IPS DF 6.9 (cell line): ENCODE data around the gene MEG3.
"Not testable (repeated sequence)": the region's sequence is repeated elsewhere in the genome, so short reads cannot be mapped to it uniquely, and the experiment has no call there.

Experiments used
- DNase-seq: peaks from one replicate; pipeline ENCODE4 v3.0.0-alpha.2; 2013; ENCODE audit warnings: low read depth, low spot score
- H3K27ac ChIP-seq: one replicate; pipeline ENCODE4 v1.5.1; 2013; ENCODE audit warnings: low read length, control low read depth
- H3K27me3 ChIP-seq: 2 replicates; pipeline ENCODE4 v1.6.1; 2013; ENCODE audit warnings: mild to moderate bottlenecking, low read length; ENCODE audit not compliant: control insufficient read depth, insufficient read depth
- H3K36me3 ChIP-seq: 2 replicates; pipeline ENCODE4 v1.6.1; 2013; ENCODE audit warnings: low read length; ENCODE audit not compliant: control insufficient read depth, insufficient read depth
- H3K4me1 ChIP-seq: 2 replicates; pipeline ENCODE4 v1.6.1; 2013; ENCODE audit warnings: low read length; ENCODE audit not compliant: control insufficient read depth, insufficient read depth
- H3K4me3 ChIP-seq: 2 replicates; pipeline ENCODE4 v1.5.1; 2013; ENCODE audit warnings: mild to moderate bottlenecking, low read length
- H3K9me3 ChIP-seq: 2 replicates; pipeline ENCODE4 v1.6.1; 2013; ENCODE audit warnings: low read length, inconsistent platforms; ENCODE audit not compliant: control insufficient read depth, insufficient read depth
- WGBS: extraction: QIAGEN DNeasy Blood & Tissue Kit; methylation state at CpG from one replicate; pipeline ENCODE4 v1.1.7; 2013; ENCODE audit warnings: mixed read lengths, missing lambda C conversion rate; ENCODE audit not compliant: insufficient read length, insufficient coverage; 5-methylcytosine and 5-hydroxymethylcytosine counted together

Gene MEG3

DNA sequence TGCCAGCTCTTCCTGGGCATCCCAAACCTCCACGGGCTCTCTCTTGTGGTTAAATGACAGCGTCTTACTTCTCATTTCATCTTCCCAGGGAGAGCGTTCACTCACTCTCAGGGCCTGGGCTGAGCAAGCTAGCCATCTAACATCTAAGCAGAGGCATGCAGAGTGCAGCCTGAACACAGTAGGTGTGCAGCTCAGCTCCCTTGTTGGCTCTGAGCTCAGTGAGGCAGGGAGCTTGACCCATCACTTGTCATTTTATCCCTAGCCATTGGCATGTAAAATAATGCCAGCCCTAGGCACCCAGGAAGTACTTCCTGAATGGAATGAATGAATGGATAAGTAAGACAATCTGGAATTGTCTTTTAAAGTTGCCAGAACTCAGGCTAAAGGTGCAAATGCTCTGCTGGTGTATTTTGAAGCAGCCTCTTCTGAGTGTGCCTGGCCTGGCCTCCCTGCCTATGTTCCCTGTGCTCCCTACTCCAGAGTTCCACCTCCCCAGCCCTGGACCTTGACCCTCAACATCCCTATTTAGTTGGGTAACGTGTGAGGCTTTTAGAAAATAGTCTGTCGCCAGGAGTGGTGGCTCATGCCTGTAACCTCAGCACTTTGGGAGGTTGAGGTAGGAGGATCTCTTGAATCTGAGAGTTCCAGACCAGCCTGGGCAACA is 9.5 kb upstream of the MEG3 start:
- no peaks in the 10 kb centered on the region for H3K36me3 ChIP-seq
- no CpG with 5 or more reads among the region's 5 CpGs for WGBS
- no peak overlapping the region for H3K4me3 ChIP-seq
- H3K9me3 ChIP-seq = no peaks in the 10 kb centered on the region
- no peaks in the 10 kb centered on the region for H3K27me3 ChIP-seq
- DNase-seq = no peak
- no peak overlapping the region for H3K27ac ChIP-seq
- H3K4me1 ChIP-seq = peaks cover 6% of the 10 kb centered on the region; the same call in 1 of the 2 replicates

DNA sequence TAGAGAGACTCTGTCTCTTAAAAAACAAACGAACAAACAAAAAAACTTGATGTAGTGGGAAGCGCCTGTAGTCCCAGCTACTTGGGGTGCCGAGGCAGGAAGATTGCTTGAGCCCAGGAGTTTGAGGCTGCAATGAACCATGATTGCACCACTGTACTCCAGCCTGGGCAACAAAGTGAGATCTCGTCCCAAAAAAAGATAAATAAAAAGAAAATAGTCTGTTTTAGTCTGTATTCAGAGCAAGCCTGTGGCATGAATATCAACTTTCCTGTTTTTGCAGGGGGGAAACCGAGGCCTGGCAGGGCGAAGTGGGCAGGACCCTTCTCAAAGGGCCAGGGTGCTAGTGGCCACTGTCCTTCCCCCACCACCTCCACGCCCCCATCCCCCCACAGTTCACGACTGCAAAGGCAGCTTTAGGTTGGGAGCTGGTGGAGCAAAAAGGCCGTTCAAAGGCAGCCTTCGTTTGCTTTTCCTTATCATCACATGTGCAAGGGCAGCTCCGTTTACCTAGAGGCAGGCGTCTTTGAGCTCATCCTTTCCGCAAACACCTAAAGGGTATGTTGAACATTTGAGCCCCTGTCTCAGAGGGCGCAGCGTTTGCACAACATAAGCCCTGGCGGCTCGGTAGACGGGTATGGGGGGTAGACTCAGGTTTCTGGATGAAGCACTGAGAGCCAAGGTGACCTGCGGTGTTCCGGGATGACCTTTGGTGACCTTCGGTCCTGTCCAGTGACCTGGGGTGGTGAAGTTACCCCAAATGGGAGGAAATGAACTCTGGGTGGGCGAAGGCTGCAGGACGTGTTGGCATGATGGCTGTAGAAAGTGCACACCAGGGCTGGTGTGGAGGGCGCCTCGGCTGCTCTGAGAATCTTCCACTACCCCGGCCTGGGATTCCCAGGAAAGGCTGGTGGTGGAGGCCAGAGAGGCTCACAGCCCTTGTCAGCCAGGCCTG is 8.7 kb upstream of the MEG3 start:
- no CpG with 5 or more reads among the region's 26 CpGs for WGBS
- H3K9me3 ChIP-seq = no peaks in the 10 kb centered on the region

GRCh38 chr14:100818221-100818699 is 7.7 kb upstream of the MEG3 start:
- Histone ChIP-seq H3K4me1 (peaks cover 6% of the 10 kb centered on the region; the same call in 1 of the 2 replicates), H3K4me3 (no peak overlapping the region), H3K27me3 (no peaks in the 10 kb centered on the region), H3K36me3 (no peaks in the 10 kb centered on the region), H3K9me3 (no peaks in the 10 kb centered on the region), H3K27ac (no peak overlapping the region)
- WGBS = no CpG with 5 or more reads among the region's 3 CpGs
- DNase-seq = no peak

More for the DNA sequence above, 8.7 kb upstream of the MEG3 start:
- DNase-seq = no peak
- peaks cover 6% of the 10 kb centered on the region; the same call in 1 of the 2 replicates for H3K4me1 ChIP-seq
- no peak overlapping the region for H3K4me3 ChIP-seq
- no peak overlapping the region for H3K27ac ChIP-seq
- no peaks in the 10 kb centered on the region for H3K27me3 ChIP-seq
- no peaks in the 10 kb centered on the region for H3K36me3 ChIP-seq

GRCh38 chr14:100818923-100819322 is 7.0 kb upstream of the MEG3 start:
- WGBS = no CpG with 5 or more reads among the region's 10 CpGs
- not testable (repeated sequence) for H3K4me1 ChIP-seq, H3K27me3 ChIP-seq, H3K9me3 ChIP-seq, DNase-seq, H3K4me3 ChIP-seq, H3K36me3 ChIP-seq, H3K27ac ChIP-seq

DNA sequence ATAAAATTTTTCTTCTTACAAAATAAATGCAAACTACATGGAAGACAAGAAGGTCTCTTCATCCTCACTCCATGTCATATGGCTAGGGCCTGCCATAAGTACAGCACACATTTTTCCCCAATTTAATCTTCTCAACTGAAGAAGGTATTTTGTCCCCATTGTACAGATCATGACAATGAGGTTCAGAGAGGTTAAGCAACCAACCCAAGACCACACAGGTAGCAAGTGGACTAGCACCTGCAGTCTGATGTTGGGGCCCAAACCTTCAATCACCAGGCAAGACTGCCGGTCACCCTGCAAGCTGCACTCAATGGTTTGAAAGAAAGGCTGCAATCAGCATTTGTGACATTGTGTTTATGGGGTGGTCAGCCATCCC is 6.5 kb upstream of the MEG3 start:
- WGBS = no CpG with 5 or more reads among the region's 1 CpG
- Histone ChIP-seq H3K27ac (no peak overlapping the region), H3K27me3 (no peaks in the 10 kb centered on the region), H3K4me1 (peaks cover 6% of the 10 kb centered on the region; the same call in 1 of the 2 replicates), H3K9me3 (no peaks in the 10 kb centered on the region), H3K36me3 (no peaks in the 10 kb centered on the region), H3K4me3 (no peak overlapping the region)
- DNase-seq = no peak

DNA sequence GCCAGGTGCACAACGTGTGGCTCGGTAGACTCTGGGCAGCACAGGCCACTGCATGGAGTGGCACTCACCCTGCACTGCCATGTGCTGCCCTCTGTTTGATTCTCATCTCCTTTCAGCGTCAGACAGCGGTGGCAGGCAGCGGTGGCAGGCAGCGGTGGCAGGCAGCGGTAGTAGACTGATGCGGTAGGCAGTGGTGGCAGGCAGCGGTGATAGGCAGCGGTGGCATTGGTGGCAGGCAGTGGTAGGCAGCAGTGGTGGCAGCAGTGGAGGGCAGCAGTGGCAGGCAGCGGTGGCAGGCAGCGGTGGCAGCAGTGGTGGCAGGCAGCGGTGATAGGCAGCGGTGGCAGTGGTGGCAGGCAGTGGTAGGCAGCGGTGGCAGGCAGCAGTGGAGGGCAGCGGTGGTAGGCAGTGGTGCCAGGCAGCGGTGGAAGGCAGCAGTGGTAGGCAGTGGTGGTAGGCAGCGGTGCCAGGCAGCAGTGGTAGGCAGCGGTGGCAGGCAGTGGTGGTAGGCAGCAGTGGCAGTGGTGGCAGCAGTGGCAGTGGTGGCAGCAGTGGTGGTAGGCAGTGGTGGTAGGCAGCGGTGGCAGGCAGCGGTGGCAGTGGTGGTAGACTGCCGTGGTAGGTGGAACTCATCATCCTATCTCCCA is 6.0 kb upstream of the MEG3 start:
- DNase-seq = no peak
- no peaks in the 10 kb centered on the region for H3K27me3 ChIP-seq
- WGBS = no CpG with 5 or more reads among the region's 22 CpGs
- H3K9me3 ChIP-seq = no peaks in the 10 kb centered on the region
- H3K36me3 ChIP-seq = no peaks in the 10 kb centered on the region
- H3K27ac ChIP-seq = no peak overlapping the region
- H3K4me1 ChIP-seq = peaks cover 6% of the 10 kb centered on the region; the same call in 1 of the 2 replicates
- no peak overlapping the region for H3K4me3 ChIP-seq

GRCh38 chr14:100820957-100821356 is 5.0 kb upstream of the MEG3 start:
- H3K36me3 ChIP-seq = no peaks in the 10 kb centered on the region
- no peak for DNase-seq
- no peaks in the 10 kb centered on the region for H3K27me3 ChIP-seq
- no CpG with 5 or more reads among the region's 4 CpGs for WGBS
- H3K9me3 ChIP-seq = no peaks in the 10 kb centered on the region
- no peak overlapping the region for H3K27ac ChIP-seq
- H3K4me3 ChIP-seq = no peak overlapping the region
- H3K4me1 ChIP-seq = peaks cover 6% of the 10 kb centered on the region; the same call in 1 of the 2 replicates

- H3K36me3 ChIP-seq = no peaks in the 10 kb centered on the region
- WGBS = no CpG with 5 or more reads among the region's 7 CpGs
- no peaks in the 10 kb centered on the region for H3K9me3 ChIP-seq
- no peak overlapping the region for H3K4me3 ChIP-seq
- no peaks in the 10 kb centered on the region for H3K27me3 ChIP-seq
- no peak overlapping the region for H3K27ac ChIP-seq
- peaks cover 2% of the 10 kb centered on the region; the same call in 1 of the 2 replicates for H3K4me1 ChIP-seq
- no peak for DNase-seq
Observed at GRCh38 chr14:100822013-100822412, 3.9 kb upstream of the MEG3 start.

GRCh38 chr14:100822532-100823296 is 3.2 kb upstream of the MEG3 start:
- Histone ChIP-seq H3K36me3 (no peaks in the 10 kb centered on the region), H3K4me3 (no peak overlapping the region), H3K27ac (no peak overlapping the region), H3K4me1 (no peaks in the 10 kb centered on the region; the same call in 1 of the 2 replicates), H3K9me3 (no peaks in the 10 kb centered on the region), H3K27me3 (no peaks in the 10 kb centered on the region)
- DNase-seq = no peak
- WGBS = no CpG with 5 or more reads among the region's 9 CpGs
